ENCODE measurements around the gene POMT1. TPM values are rescaled to one million over a fixed set of nuclear protein-coding genes. Genes with fewer than 3 reads are reported as not detected.
"Not testable (repeated sequence)": the region's sequence is repeated elsewhere in the genome, so short reads cannot be mapped to it uniquely, and the experiment has no call there.

The POMT1 gene
- total RNA-seq, 2 donors from 2014 or later = 36.5 to 59.5 TPM

GRCh38 chr9:131511880-131512279 lies 9.2 kb downstream of the POMT1 start:
- no peak for TF ChIP-seq CTCF (IDR thresholded peaks at IDR 0.05)
- no peak for TF ChIP-seq POLR2A (IDR thresholded peaks at IDR 0.05)
- TF ChIP-seq POLR2AphosphoS5 (IDR thresholded peaks at IDR 0.05) = no peak
- 96% methylated on average over 6 of the region's 6 CpGs for WGBS
- Histone ChIP-seq H3K27ac (no peak overlapping the region), H3K4me3 (no peak overlapping the region), H3K36me3 (peaks cover 0 to 25% of the 10 kb centered on the region in 2 donors), H3K27me3 (replicated peaks; ENCODE audit: insufficient read depth) (no peaks in the 10 kb centered on the region), H3K9me3 (no peaks in the 10 kb centered on the region), H3K4me1 (replicated peaks) (no peaks in the 10 kb centered on the region)
- intact Hi-C loops (cut with DNase I) = loop anchor here (10.0 kb wide), 1 partner anchor 233 kb away; the partner anchor contains the start of gene RAPGEF1
- no peak for DNase-seq (ENCODE audit: low spot score)

- TF ChIP-seq POLR2A (IDR thresholded peaks at IDR 0.05) (no peak), POLR2AphosphoS5 (IDR thresholded peaks at IDR 0.05) (no peak), CTCF (IDR thresholded peaks at IDR 0.05) (no peak)
- H3K4me1 ChIP-seq (replicated peaks) = no peaks in the 10 kb centered on the region
- 93% methylated on average over 15 of the region's 15 CpGs for WGBS
Measured at GRCh38 chr9:131513177-131513576, 10.5 kb downstream of the POMT1 start.

GRCh38 chr9:131515559-131516031 lies 12.9 kb downstream of the POMT1 start:
- H3K9me3 ChIP-seq; H3K4me1 ChIP-seq (replicated peaks); DNase-seq (ENCODE audit: low spot score); H3K27me3 ChIP-seq (replicated peaks; ENCODE audit: insufficient read depth); H3K27ac ChIP-seq; H3K4me3 ChIP-seq: not testable (repeated sequence)
- H3K36me3 ChIP-seq = peaks cover 14 to 43% of the 10 kb centered on the region in 2 donors
- 74% methylated on average over 8 of the region's 12 CpGs for WGBS
- intact Hi-C loops (cut with DNase I) = loop anchor here (10.0 kb wide), 1 partner anchor 229 kb away; the partner anchor contains the start of gene RAPGEF1

More at GRCh38 chr9:131513177-131513576, 10.5 kb downstream of the POMT1 start:
- no peak overlapping the region for H3K4me3 ChIP-seq
- no peaks in the 10 kb centered on the region for H3K27me3 ChIP-seq (replicated peaks; ENCODE audit: insufficient read depth)
- no peak for DNase-seq (ENCODE audit: low spot score)
- intact Hi-C loops (cut with DNase I) = loop anchor here (10.0 kb wide), 1 partner anchor 232 kb away; the partner anchor contains the start of gene RAPGEF1
- no peak overlapping the region for H3K27ac ChIP-seq
- no peaks in the 10 kb centered on the region for H3K9me3 ChIP-seq
- H3K36me3 ChIP-seq = peaks cover 0 to 25% of the 10 kb centered on the region in 2 donors

- intact Hi-C loops (cut with DNase I) = loop anchor here (10.0 kb wide), 1 partner anchor 229 kb away; the partner anchor contains the start of gene RAPGEF1
- TF ChIP-seq POLR2AphosphoS5 (IDR thresholded peaks at IDR 0.05) (no peak), CTCF (IDR thresholded peaks at IDR 0.05) (no peak), POLR2A (IDR thresholded peaks at IDR 0.05) (no peak)
- WGBS = 82% methylated on average over 14 of the region's 15 CpGs
Measured at GRCh38 chr9:131516100-131516499, 13.4 kb downstream of the POMT1 start.

GRCh38 chr9:131516930-131517329 lies 14.2 kb downstream of the POMT1 start:
- TF ChIP-seq CTCF (IDR thresholded peaks at IDR 0.05) (no peak), POLR2AphosphoS5 (IDR thresholded peaks at IDR 0.05) (no peak), POLR2A (IDR thresholded peaks at IDR 0.05) (no peak)
- no peak for DNase-seq (ENCODE audit: low spot score)
- Histone ChIP-seq H3K9me3 (no peaks in the 10 kb centered on the region), H3K27me3 (replicated peaks; ENCODE audit: insufficient read depth) (no peaks in the 10 kb centered on the region), H3K27ac (no peak overlapping the region), H3K4me3 (no peak overlapping the region), H3K36me3 (peaks cover 17 to 35% of the 10 kb centered on the region in 2 donors), H3K4me1 (replicated peaks) (no peaks in the 10 kb centered on the region)
- whole genome bisulfite sequencing = 93% methylated on average over 9 of the region's 9 CpGs
- intact Hi-C loops (cut with DNase I) = loop anchor here (10.0 kb wide), 1 partner anchor 228 kb away; the partner anchor contains the start of gene RAPGEF1

More at GRCh38 chr9:131516100-131516499, 13.4 kb downstream of the POMT1 start:
- Histone ChIP-seq H3K36me3 (peaks cover 15 to 40% of the 10 kb centered on the region in 2 donors), H3K27me3 (replicated peaks; ENCODE audit: insufficient read depth) (no peaks in the 10 kb centered on the region), H3K27ac (no peak overlapping the region), H3K4me1 (replicated peaks) (no peaks in the 10 kb centered on the region), H3K4me3 (no peak overlapping the region), H3K9me3 (no peaks in the 10 kb centered on the region)
- no peak for DNase-seq (ENCODE audit: low spot score)
